Loucy (cell line): ENCODE data around the gene ZNF668.

Experiments used
- CTCF ChIP-seq: fragments of 200-600 bp; sonication (generic); conservative IDR thresholded peaks from 2 replicates; pipeline ENCODE4 v1.5.1; 2014; ENCODE audit warnings: mild to moderate bottlenecking, antibody characterized with exemption, low read length
- EZH2phosphoT487 ChIP-seq: fragments of 200-600 bp; IDR thresholded peaks from 2 replicates; pipeline ENCODE4 v1.6.1; 2018; ENCODE audit warnings: antibody characterized with exemption, mild to moderate bottlenecking, moderate library complexity, borderline replicate concordance

- TF ChIP-seq CTCF, result no peak
- no peak for TF ChIP-seq EZH2phosphoT487
Observed at GRCh38 chr16:31083981-31084380, 9.9 kb upstream of the ZNF668 start.
